ENCODE data around the gene SOX5.

DNA sequence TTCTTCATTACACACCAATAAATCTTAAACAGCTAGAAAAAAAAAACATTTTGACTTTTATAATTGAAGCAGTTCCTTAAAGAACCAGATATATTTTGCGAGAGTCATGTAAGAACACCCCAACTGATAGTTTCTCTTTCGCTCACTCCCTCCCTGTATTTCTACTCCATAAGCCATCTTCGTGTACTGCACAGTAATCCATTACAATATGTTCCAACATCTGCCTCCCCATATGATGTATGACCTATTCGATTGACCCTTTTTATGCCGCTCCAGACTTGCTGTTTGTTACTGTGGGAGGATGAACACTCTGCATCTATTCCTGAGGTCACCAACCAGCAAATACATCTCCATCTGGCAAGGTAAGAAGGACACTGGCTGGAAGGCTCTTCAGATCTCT, 331.7 kb downstream of the SOX5 start:
- TF ChIP-seq, protein P1, sequence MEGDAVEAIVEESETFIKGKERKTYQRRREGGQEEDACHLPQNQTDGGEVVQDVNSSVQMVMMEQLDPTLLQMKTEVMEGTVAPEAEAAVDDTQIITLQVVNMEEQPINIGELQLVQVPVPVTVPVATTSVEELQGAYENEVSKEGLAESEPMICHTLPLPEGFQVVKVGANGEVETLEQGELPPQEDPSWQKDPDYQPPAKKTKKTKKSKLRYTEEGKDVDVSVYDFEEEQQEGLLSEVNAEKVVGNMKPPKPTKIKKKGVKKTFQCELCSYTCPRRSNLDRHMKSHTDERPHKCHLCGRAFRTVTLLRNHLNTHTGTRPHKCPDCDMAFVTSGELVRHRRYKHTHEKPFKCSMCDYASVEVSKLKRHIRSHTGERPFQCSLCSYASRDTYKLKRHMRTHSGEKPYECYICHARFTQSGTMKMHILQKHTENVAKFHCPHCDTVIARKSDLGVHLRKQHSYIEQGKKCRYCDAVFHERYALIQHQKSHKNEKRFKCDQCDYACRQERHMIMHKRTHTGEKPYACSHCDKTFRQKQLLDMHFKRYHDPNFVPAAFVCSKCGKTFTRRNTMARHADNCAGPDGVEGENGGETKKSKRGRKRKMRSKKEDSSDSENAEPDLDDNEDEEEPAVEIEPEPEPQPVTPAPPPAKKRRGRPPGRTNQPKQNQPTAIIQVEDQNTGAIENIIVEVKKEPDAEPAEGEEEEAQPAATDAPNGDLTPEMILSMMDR (IDR thresholded peaks at IDR 0.05; ENCODE audit: control extremely low read depth in 1 of 3, insufficient read depth in 1 of 3, low read depth in 1 of 3, low read length in 3 of 3) = no peak
- TF ChIP-seq FOSL1 (IDR thresholded peaks at IDR 0.05; ENCODE audit: insufficient read depth, low read depth, low read length) (no peak), EZH2 (IDR thresholded peaks at IDR 0.05; ENCODE audit: low read depth, low read length, severe bottlenecking) (no peak), SP1 (IDR thresholded peaks at IDR 0.05; ENCODE audit: low read depth, low read length) (no peak), PHF8 (conservative IDR thresholded peaks at IDR 0.05; ENCODE audit: low read depth, low read length) (no peak), POLR2AphosphoS5 (IDR thresholded peaks at IDR 0.05; ENCODE audit: low read depth, low read length) (no peak), TAF1 (IDR thresholded peaks at IDR 0.05; ENCODE audit: low read depth, low read length) (no peak)
- TF ChIP-seq, protein P2, sequence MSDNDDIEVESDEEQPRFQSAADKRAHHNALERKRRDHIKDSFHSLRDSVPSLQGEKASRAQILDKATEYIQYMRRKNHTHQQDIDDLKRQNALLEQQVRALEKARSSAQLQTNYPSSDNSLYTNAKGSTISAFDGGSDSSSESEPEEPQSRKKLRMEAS (IDR thresholded peaks at IDR 0.05) = no peak
